Endodermal cell (in vitro differentiated cells): Measurements from ENCODE around the gene MVD. TPM values are rescaled to one million over a fixed set of nuclear protein-coding genes. Genes with fewer than 3 reads are reported as not detected.

Experiments
- DNase-seq: peaks from one replicate; pipeline ENCODE4 v3.0.0-alpha.2; 2017
- H3K27ac ChIP-seq: 2 replicates; pipeline ENCODE4 v1.5.1; 2013; ENCODE audit warnings: mild to moderate bottlenecking, low read depth, low read length, moderate library complexity
- H3K27me3 ChIP-seq: 2 replicates; pipeline ENCODE4 v1.6.1; 2013; ENCODE audit warnings: mild to moderate bottlenecking, low read length, moderate library complexity; ENCODE audit not compliant: insufficient read depth, control insufficient read depth, poor library complexity, severe bottlenecking
- H3K36me3 ChIP-seq: 2 replicates; pipeline ENCODE4 v1.7.0; 2013; ENCODE audit warnings: mild to moderate bottlenecking, low read length, moderate library complexity; ENCODE audit not compliant: control insufficient read depth, insufficient read depth
- H3K4me1 ChIP-seq: one replicate; pipeline ENCODE4 v1.7.0; 2013; ENCODE audit warnings: low read length; ENCODE audit not compliant: control insufficient read depth, insufficient read depth
- H3K4me3 ChIP-seq: 2 replicates; pipeline ENCODE4 v1.5.1; 2013; ENCODE audit warnings: mild to moderate bottlenecking, low read length, moderate library complexity
- H3K9ac ChIP-seq: 2 replicates; pipeline ENCODE4 v1.6.1; 2013; ENCODE audit warnings: mild to moderate bottlenecking, low read length, moderate library complexity; ENCODE audit not compliant: poor library complexity, severe bottlenecking; ENCODE audit errors: extremely low read depth
- H3K9me3 ChIP-seq: 2 replicates; pipeline ENCODE4 v1.6.1; 2013; ENCODE audit warnings: mild to moderate bottlenecking, low read length, moderate library complexity; ENCODE audit not compliant: control insufficient read depth
- H3K27ac Mint-ChIP-seq: 2 replicates; pipeline ENCODE4 v1.8.0; 2020; ENCODE audit warnings: mixed read lengths
- H3K27me3 Mint-ChIP-seq: 2 replicates; pipeline ENCODE4 v1.8.0; 2021; ENCODE audit warnings: mild to moderate bottlenecking, mixed read lengths; ENCODE audit not compliant: insufficient read depth
- H3K36me3 Mint-ChIP-seq: 2 replicates; pipeline ENCODE4 v1.8.0; 2020; ENCODE audit warnings: low read depth, mixed read lengths
- H3K4me1 Mint-ChIP-seq: 2 replicates; pipeline ENCODE4 v1.8.0; 2020; ENCODE audit warnings: mixed read lengths
- H3K4me3 Mint-ChIP-seq: 2 replicates; pipeline ENCODE4 v1.8.0; 2020; ENCODE audit warnings: mild to moderate bottlenecking, moderate library complexity, mixed read lengths
- H3K9me3 Mint-ChIP-seq: 2 replicates; pipeline ENCODE4 v1.8.0; 2020; ENCODE audit warnings: mild to moderate bottlenecking, mixed read lengths
- CTCF ChIP-seq: fragments of 200-600 bp; sonication (generic); conservative IDR thresholded peaks from 2 replicates; pipeline ENCODE4 v1.5.0; 2021; ENCODE audit warnings: antibody characterized with exemption, mild to moderate bottlenecking
- WGBS, 2 experiments: methylation state at CpG; one replicate each; pipeline versions ENCODE4 v1.1.5 to v1.1.7; 2013; ENCODE audit warnings: missing lambda C conversion rate in 2 of 2, mixed read lengths in 1 of 2; ENCODE audit not compliant: insufficient coverage in 1 of 2, insufficient read length in 1 of 2; 5-methylcytosine and 5-hydroxymethylcytosine counted together
- total RNA-seq, 2 donors: library from RNA; stranded (reverse); fragmentation: NEBNext Ultra II Directional in 1 of 2; extraction: Animal tissue kit (Norgen Biotek cat#: 25700) in 1 of 2; gene quantifications; 2 replicates in 1 of 2; 3 replicates in 1 of 2; pipeline ENCODE4 v1.2.1, GENCODE V29; 2021

MVD gene
- total RNA-seq, 2 donors from 2014 or later, result 79.8 to 81.4 TPM

- Mint-ChIP-seq H3K27ac (no peak overlapping the region), H3K9me3 (no peaks in the 10 kb centered on the region), H3K27me3 (peaks cover 23% of the 10 kb centered on the region), H3K36me3 (peaks cover 13% of the 10 kb centered on the region), H3K4me1 (no peaks in the 10 kb centered on the region), H3K4me3 (no peak overlapping the region)
- H3K36me3 ChIP-seq, result peaks cover 3% of the 10 kb centered on the region
- H3K27ac ChIP-seq, result no peak overlapping the region
- no peak overlapping the region for H3K4me3 ChIP-seq
- no peaks in the 10 kb centered on the region for H3K4me1 ChIP-seq
- DNase-seq, result no peak
- WGBS, 2 experiments, result 92 to 95% methylated on average over 15 to 17 of the region's 17 CpGs
- no peak overlapping the region for H3K9ac ChIP-seq
- H3K27me3 ChIP-seq, result peaks cover 5% of the 10 kb centered on the region
- no peak for TF ChIP-seq CTCF
- no peaks in the 10 kb centered on the region for H3K9me3 ChIP-seq
Measured at GRCh38 chr16:88640498-88641247, 22.2 kb downstream of the MVD start.

DNA sequence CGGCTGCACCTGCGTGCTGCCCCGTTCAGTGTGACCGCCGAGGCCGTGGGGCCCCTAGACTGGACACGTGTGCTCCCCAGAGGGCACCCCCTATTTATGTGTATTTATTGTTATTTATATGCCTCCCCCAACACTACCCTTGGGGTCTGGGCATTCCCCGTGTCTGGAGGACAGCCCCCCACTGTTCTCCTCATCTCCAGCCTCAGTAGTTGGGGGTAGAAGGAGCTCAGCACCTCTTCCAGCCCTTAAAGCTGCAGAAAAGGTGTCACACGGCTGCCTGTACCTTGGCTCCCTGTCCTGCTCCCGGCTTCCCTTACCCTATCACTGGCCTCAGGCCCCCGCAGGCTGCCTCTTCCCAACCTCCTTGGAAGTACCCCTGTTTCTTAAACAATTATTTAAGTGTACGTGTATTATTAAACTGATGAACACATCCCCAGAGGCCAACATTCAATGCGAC lies 22.8 kb downstream of the MVD start:
- Mint-ChIP-seq H3K4me3 (no peak overlapping the region), H3K27me3 (peaks cover 26% of the 10 kb centered on the region), H3K36me3 (peaks cover 9% of the 10 kb centered on the region), H3K4me1 (no peaks in the 10 kb centered on the region), H3K9me3 (no peaks in the 10 kb centered on the region), H3K27ac (no peak overlapping the region)
- WGBS, 2 experiments, result 89 to 100% methylated on average over 2 to 11 of the region's 13 CpGs
- Histone ChIP-seq H3K27ac (no peak overlapping the region), H3K36me3 (peaks cover 3% of the 10 kb centered on the region), H3K4me3 (no peak overlapping the region), H3K4me1 (no peaks in the 10 kb centered on the region), H3K9ac (no peak overlapping the region), H3K9me3 (no peaks in the 10 kb centered on the region), H3K27me3 (peaks cover 11% of the 10 kb centered on the region)
- no peak for DNase-seq
- no peak for TF ChIP-seq CTCF

DNA sequence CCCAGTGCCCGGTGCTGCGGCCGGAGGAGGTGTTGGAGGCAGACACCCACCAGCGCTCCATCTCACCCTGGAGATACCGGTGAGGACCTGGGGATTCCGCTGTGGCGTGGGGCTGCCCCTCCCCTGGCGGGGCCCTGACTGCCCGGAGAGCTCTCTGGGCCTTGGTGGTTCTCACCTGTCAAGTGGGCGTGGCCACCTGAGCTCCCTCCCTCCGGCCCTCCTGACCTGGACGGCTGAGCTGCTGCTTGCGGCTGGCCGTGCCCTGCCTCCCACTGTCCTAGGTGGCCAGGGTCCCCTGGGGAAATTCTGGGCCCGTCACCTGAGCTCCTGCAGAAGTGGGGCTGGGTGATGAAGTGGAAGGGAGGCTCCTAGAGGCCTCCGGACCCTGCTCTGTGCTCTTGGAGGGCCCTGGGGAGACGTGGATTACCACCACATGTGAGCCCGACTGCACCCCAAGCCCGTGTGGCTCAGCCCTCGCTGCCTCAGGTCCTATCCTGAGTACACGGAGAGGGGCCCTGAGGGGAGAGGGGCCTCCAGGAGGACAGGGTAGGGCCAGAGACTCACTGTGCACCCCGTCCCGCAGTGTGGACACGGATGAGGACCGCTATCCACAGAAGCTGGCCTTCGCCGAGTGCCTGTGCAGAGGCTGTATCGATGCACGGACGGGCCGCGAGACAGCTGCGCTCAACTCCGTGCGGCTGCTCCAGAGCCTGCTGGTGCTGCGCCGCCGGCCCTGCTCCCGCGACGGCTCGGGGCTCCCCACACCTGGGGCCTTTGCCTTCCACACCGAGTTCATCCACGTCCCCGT lies 23.5 kb downstream of the MVD start:
- WGBS, 2 experiments, result 84 to 90% methylated on average over 28 to 45 of the region's 45 CpGs
- Histone ChIP-seq H3K9me3 (no peaks in the 10 kb centered on the region), H3K27me3 (peaks cover 14% of the 10 kb centered on the region), H3K9ac (no peak overlapping the region), H3K27ac (no peak overlapping the region), H3K4me1 (no peaks in the 10 kb centered on the region), H3K36me3 (peaks cover 3% of the 10 kb centered on the region), H3K4me3 (no peak overlapping the region)
- peaks cover 26% of the 10 kb centered on the region for H3K27me3 Mint-ChIP-seq
- peaks cover 5% of the 10 kb centered on the region for H3K36me3 Mint-ChIP-seq
- DNase-seq, result peak; percentile 94
- H3K4me3 Mint-ChIP-seq, result no peak overlapping the region
- H3K27ac Mint-ChIP-seq, result no peak overlapping the region
- no peaks in the 10 kb centered on the region for H3K4me1 Mint-ChIP-seq
- H3K9me3 Mint-ChIP-seq, result no peaks in the 10 kb centered on the region
- TF ChIP-seq CTCF, result no peak
